B cell (primary cell): ENCODE measurements around the gene SLC27A5. TPM values are rescaled to one million over a fixed set of nuclear protein-coding genes. Genes with fewer than 3 reads are reported as not detected.
A peak's percentile ranks its signal among the peaks of the same experiment; 100 is the strongest.

ENCODE experiments used
- ATAC-seq: fragments of 200-7000 bp; cut with Tn5 transposase; one replicate; pipeline ENCODE4 v1.10.0; 2021; ENCODE audit warnings: low read depth, mild to moderate bottlenecking, moderate number of reproducible peaks, moderate library complexity
- CTCF ChIA-PET: fragments of 350-600 bp; sonication (Branson Sonifier 250); formaldehyde crosslinking; loops from one replicate; lab custom pipeline; 2021; ENCODE audit warnings: antibody characterized with exemption, inconsistent platforms; lab: Charles Lee
- POLR2A ChIA-PET: fragments of 350-600 bp; sonication (Branson Sonifier 250); formaldehyde crosslinking; loops from one replicate; lab custom pipeline; 2021; ENCODE audit warnings: antibody characterized with exemption; lab: Charles Lee
- DNase-seq: peaks from one replicate; pipeline ENCODE4 v3.0.0; 2013
- H2AFZ ChIP-seq: 2 replicates; pipeline ENCODE4 v1.6.1; 2012; ENCODE audit warnings: mild to moderate bottlenecking, low read depth, low read length; ENCODE audit not compliant: insufficient read depth, poor library complexity, severe bottlenecking
- H3K27ac ChIP-seq, 2 donors: 1 replicate in 1 of 2; 2 replicates in 1 of 2; pipeline ENCODE4 v1.5.1; 2012 to 2013; ENCODE audit warnings: low read length in 2 of 2, mild to moderate bottlenecking in 2 of 2, moderate library complexity in 1 of 2
- H3K27me3 ChIP-seq, 4 experiments: fragments of 200-600 bp in 1 of 4; sonication (generic) in 1 of 4; replicated peaks in 1 of 4; 1 replicate in 2 of 4; 2 replicates in 2 of 4; pipeline versions ENCODE4 v1.6.1 to v1.7.0; 2013 to 2016; ENCODE audit warnings: low read length in 3 of 4, mild to moderate bottlenecking in 2 of 4, mixed read lengths in 1 of 4, moderate library complexity in 1 of 4; ENCODE audit not compliant: insufficient read depth in 4 of 4, control insufficient read depth in 3 of 4; ENCODE audit errors: control extremely low read depth in 1 of 4
- H3K36me3 ChIP-seq, 2 experiments: replicated peaks in 1 of 2; 1 replicate in 1 of 2; 2 replicates in 1 of 2; pipeline versions ENCODE4 v1.6.1 to v1.7.1; 2013; ENCODE audit warnings: low read length in 1 of 2; ENCODE audit not compliant: insufficient read depth in 2 of 2, control insufficient read depth in 1 of 2; ENCODE audit errors: control extremely low read depth in 1 of 2, extremely low read depth in 1 of 2
- H3K4me1 ChIP-seq, 2 donors: fragments of 200-600 bp in 1 of 2; sonication (generic) in 1 of 2; 1 replicate in 1 of 2; 2 replicates in 1 of 2; pipeline versions ENCODE4 v1.5.1 to v1.6.1; 2013 to 2017; ENCODE audit warnings: low read length in 2 of 2; ENCODE audit not compliant: control insufficient read depth in 2 of 2, insufficient read depth in 2 of 2
- H3K4me2 ChIP-seq: replicated peaks from 2 replicates; pipeline ENCODE3; 2012; ENCODE audit warnings: mild to moderate bottlenecking, low read depth, low read length; ENCODE audit not compliant: poor library complexity, severe bottlenecking
- H3K4me3 ChIP-seq, 5 experiments: fragments of 200-600 bp in 1 of 5; sonication (generic) in 1 of 5; 1 replicate in 3 of 5; 2 replicates in 2 of 5; pipeline versions ENCODE4 v1.5.1 to v1.7.0; 2011 to 2016; ENCODE audit warnings: low read length in 4 of 5, mild to moderate bottlenecking in 4 of 5, low read depth in 2 of 5, control low read depth in 1 of 5, moderate library complexity in 1 of 5; ENCODE audit not compliant: insufficient read depth in 1 of 5; ENCODE audit errors: control extremely low read depth in 1 of 5, extremely low read depth in 1 of 5
- H3K79me2 ChIP-seq: fragments of 200-600 bp; sonication (generic); one replicate; pipeline ENCODE4 v1.6.0; 2016; ENCODE audit warnings: low read length; ENCODE audit not compliant: control insufficient read depth, insufficient read depth
- H3K9ac ChIP-seq: fragments of 200-600 bp; sonication (generic); 2 replicates; pipeline ENCODE4 v1.6.1; 2017; ENCODE audit warnings: mild to moderate bottlenecking, low read length, moderate library complexity
- H3K9me3 ChIP-seq, 3 donors: one replicate each; pipeline versions ENCODE4 v1.6.1 to v1.7.1; 2013; ENCODE audit warnings: low read length in 2 of 3; ENCODE audit not compliant: control insufficient read depth in 2 of 3, insufficient read depth in 1 of 3; ENCODE audit errors: control extremely low read depth in 1 of 3
- H4K20me1 ChIP-seq: 2 replicates; pipeline ENCODE4 v1.6.0; 2012; ENCODE audit warnings: mild to moderate bottlenecking, low read length; ENCODE audit not compliant: insufficient read depth, control insufficient read depth, poor library complexity, severe bottlenecking
- H3K27ac Mint-ChIP-seq: one replicate; pipeline ENCODE4 v1.8.0; 2021; ENCODE audit warnings: mixed read lengths
- H3K27me3 Mint-ChIP-seq: one replicate; pipeline ENCODE4 v1.8.0; 2021; ENCODE audit warnings: mixed read lengths
- H3K4me1 Mint-ChIP-seq: one replicate; pipeline ENCODE4 v1.8.0; 2021; ENCODE audit warnings: mixed read lengths
- H3K4me3 Mint-ChIP-seq: one replicate; pipeline ENCODE4 v1.8.0; 2021; ENCODE audit warnings: mixed read lengths
- H3K9me3 Mint-ChIP-seq: one replicate; pipeline ENCODE4 v1.8.0; 2022; ENCODE audit warnings: mixed read lengths; ENCODE audit not compliant: insufficient read depth
- CTCF ChIP-seq: fragments of 200-600 bp; IDR thresholded peaks from one replicate; pipeline ENCODE4 v1.8.0; 2022; ENCODE audit warnings: antibody characterized with exemption, mild to moderate bottlenecking
- EZH2 ChIP-seq: IDR thresholded peaks from 2 replicates; pipeline ENCODE4 v1.6.1; 2012; ENCODE audit warnings: borderline replicate concordance, low read depth, mild to moderate bottlenecking, moderate library complexity, low read length; ENCODE audit not compliant: insufficient read depth, poor library complexity, severe bottlenecking
- WGBS: methylation state at CpG from one replicate; pipeline ENCODE4 v1.1.5; 2013; ENCODE audit warnings: missing lambda C conversion rate; ENCODE audit not compliant: insufficient coverage; 5-methylcytosine and 5-hydroxymethylcytosine counted together
- intact Hi-C: fragments of 100-400 bp; cut with micrococcal nuclease; formaldehyde crosslinking; loops from one replicate; pipeline ENCODE4 v1.10.0; 2022
- polyA plus RNA-seq: library from polyadenylated mRNA; depleted of rRNA; stranded (reverse); fragments of >200 nt; gene quantifications from 2 replicates; pipeline ENCODE4 v1.2.3, GENCODE V29; 2012
- total RNA-seq, 2 donors: library from RNA; stranded (reverse); fragments of 120-200 nt in 1 of 2; gene quantifications; 1 replicate in 1 of 2; 2 replicates in 1 of 2; pipeline versions ENCODE4 v1.2.3 to v1.2.4, GENCODE V29; 2013 to 2022

The SLC27A5 gene
- total and polyA plus RNA-seq, 2 donors (not counting 1 experiment from before 2014, with no cell fraction given): 8.9 to 11.8 TPM

- Histone ChIP-seq H3K27me3 (no peaks in the 10 kb centered on the region), H3K79me2 (peaks cover 43% of the 10 kb centered on the region), H3K27ac (peak within 1 kb of the TSS; percentile 94 to 98), H4K20me1 (peaks cover 29% of the 10 kb centered on the region), H3K4me3 (peak within 1 kb of the TSS; percentile 73 to 94 (median 76)), H3K9me3 (no peaks in the 10 kb centered on the region), H2AFZ (peak within 1 kb of the TSS; percentile 79), H3K36me3 (peaks cover 6 to 44% of the 10 kb centered on the region in 2 experiments), H3K4me1 (peaks cover 29 to 43% of the 10 kb centered on the region in 2 donors), H3K4me2 (peak within 1 kb of the TSS; percentile 76), H3K9ac (peak within 1 kb of the TSS; percentile 83)
- Mint-ChIP-seq H3K9me3 (no peaks in the 10 kb centered on the region), H3K27me3 (no peaks in the 10 kb centered on the region), H3K4me1 (peaks cover 57% of the 10 kb centered on the region), H3K4me3 (peak within 1 kb of the TSS; percentile 98), H3K27ac (peak within 1 kb of the TSS; percentile 99)
- WGBS: 1% methylated on average over 69 of the region's 69 CpGs
- POLR2A ChIA-PET: interaction anchor here (0.8 to 2.4 kb wide), 7 partner anchors 8 to 276 kb away, joined by 3 to 29 read pairs (median 9); partner anchors contain the start of genes MZF1, TRIM28, ZBTB45 and ZNF8
- DNase-seq (peak; percentile 99), ATAC-seq (peak; percentile 35)
- intact Hi-C loops: loop anchor here (1.0 kb wide), 2 partner anchors 10 to 35 kb away; partner anchors contain the start of genes TRIM28 and ZBTB45
- CTCF ChIA-PET: interaction anchor here (0.6 to 3.3 kb wide), 5 partner anchors 10 to 35 kb away, joined by 3 to 20 read pairs (median 6); partner anchors contain the start of genes TRIM28 and ZBTB45
- no peak for TF ChIP-seq EZH2
- TF ChIP-seq CTCF: no peak
Observed at GRCh38 chr19:58554494-58555368, 42.9 kb upstream of the SLC27A5 start, which contains the start of gene CHMP2A. CHMP2A (minus strand) TSS chr19:58555105; CDS start chr19:58554212, 893 bp downstream.
